HEK293 (cell line): ENCODE results near the gene USP32.
A peak's percentile ranks its signal among the peaks of the same experiment; 100 is the strongest.

ENCODE experiments used
- FEZF1 ChIP-seq: fragments of 450-650 bp; formaldehyde crosslinking; IDR thresholded peaks from 2 replicates; pipeline ENCODE4 v1.5.1; 2016; ENCODE audit warnings: missing biosample characterization, missing genetic modification characterization
- HOXC10 ChIP-seq: sonication (generic); formaldehyde crosslinking; IDR thresholded peaks from 2 replicates; pipeline ENCODE4 v1.8.1; 2023; ENCODE audit warnings: mild to moderate bottlenecking, missing genetic modification reagents
- OSR2 ChIP-seq: fragments of 450-650 bp; formaldehyde crosslinking; IDR thresholded peaks from 2 replicates; pipeline ENCODE4 v1.5.1; 2016; ENCODE audit warnings: missing biosample characterization, missing genetic modification characterization
- WT1 ChIP-seq: fragments of 450-650 bp; formaldehyde crosslinking; IDR thresholded peaks from 2 replicates; pipeline ENCODE4 v1.5.1; 2016; ENCODE audit warnings: missing biosample characterization, missing genetic modification characterization
- ZBTB48 ChIP-seq: fragments of 450-650 bp; formaldehyde crosslinking; IDR thresholded peaks from 2 replicates; pipeline ENCODE4 v1.5.1; 2016; ENCODE audit warnings: missing biosample characterization, missing genetic modification characterization
- ZEB2 ChIP-seq: fragments of 450-650 bp; formaldehyde crosslinking; IDR thresholded peaks from 2 replicates; pipeline ENCODE4 v1.5.1; 2016; ENCODE audit warnings: missing biosample characterization, missing genetic modification characterization
- ZNF157 ChIP-seq: fragments of 450-650 bp; formaldehyde crosslinking; IDR thresholded peaks from 2 replicates; pipeline ENCODE4 v1.5.1; 2016; ENCODE audit warnings: missing biosample characterization, missing genetic modification characterization
- ZNF24 ChIP-seq: fragments of 450-650 bp; formaldehyde crosslinking; IDR thresholded peaks from 2 replicates; pipeline ENCODE4 v1.5.1; 2016; ENCODE audit warnings: missing biosample characterization, missing genetic modification characterization
- ZNF335 ChIP-seq: fragments of 450-650 bp; formaldehyde crosslinking; conservative IDR thresholded peaks from 2 replicates; pipeline ENCODE4 v1.5.1; 2016; ENCODE audit warnings: missing biosample characterization, missing genetic modification characterization
- ZNF548 ChIP-seq: fragments of 450-650 bp; formaldehyde crosslinking; IDR thresholded peaks from 2 replicates; pipeline ENCODE4 v1.5.1; 2016; ENCODE audit warnings: missing biosample characterization, missing genetic modification characterization
- ZNF561 ChIP-seq: fragments of 450-650 bp; IDR thresholded peaks from 2 replicates; pipeline ENCODE4 v1.5.1; 2018; ENCODE audit warnings: missing biosample characterization, missing genetic modification characterization, borderline replicate concordance
- ZNF596 ChIP-seq: fragments of 450-650 bp; IDR thresholded peaks from 2 replicates; pipeline ENCODE4 v1.5.0; 2018; ENCODE audit warnings: missing biosample characterization, mild to moderate bottlenecking, missing genetic modification characterization, moderate library complexity
- ZNF600 ChIP-seq: fragments of 450-650 bp; formaldehyde crosslinking; IDR thresholded peaks from 2 replicates; pipeline ENCODE4 v1.5.1; 2016; ENCODE audit warnings: missing biosample characterization, missing genetic modification characterization
- ZNF624 ChIP-seq: fragments of 450-650 bp; formaldehyde crosslinking; IDR thresholded peaks from 2 replicates; pipeline ENCODE4 v1.5.1; 2017; ENCODE audit warnings: missing biosample characterization, missing genetic modification characterization
- ZNF626 ChIP-seq: fragments of 450-650 bp; sonication (Bioruptor Pico); formaldehyde crosslinking; IDR thresholded peaks from 2 replicates; pipeline ENCODE4 v1.5.1; 2018; ENCODE audit warnings: missing biosample characterization, missing genetic modification characterization, inconsistent platforms
- ZNF677 ChIP-seq: fragments of 450-650 bp; IDR thresholded peaks from 2 replicates; pipeline ENCODE4 v1.5.0; 2018; ENCODE audit warnings: missing biosample characterization, mild to moderate bottlenecking, missing genetic modification characterization, moderate library complexity
- ZNF777 ChIP-seq: fragments of 450-650 bp; formaldehyde crosslinking; IDR thresholded peaks from 2 replicates; pipeline ENCODE4 v1.5.1; 2017; ENCODE audit warnings: missing biosample characterization, missing genetic modification characterization, borderline replicate concordance
- ZNF791 ChIP-seq: fragments of 450-650 bp; formaldehyde crosslinking; IDR thresholded peaks from 2 replicates; pipeline ENCODE4 v1.5.1; 2016; ENCODE audit warnings: missing biosample characterization, missing genetic modification characterization
- ZNF792 ChIP-seq: fragments of 450-650 bp; formaldehyde crosslinking; IDR thresholded peaks from 2 replicates; pipeline ENCODE4 v1.5.1; 2016; ENCODE audit warnings: missing biosample characterization, missing genetic modification characterization
- ZNF843 ChIP-seq: fragments of 450-650 bp; formaldehyde crosslinking; IDR thresholded peaks from 2 replicates; pipeline ENCODE4 v1.5.1; 2016; ENCODE audit warnings: missing biosample characterization, missing genetic modification characterization
- TF ChIP-seq, protein P1 (sequence below): fragments of 450-650 bp; formaldehyde crosslinking; IDR thresholded peaks from 2 replicates; pipeline ENCODE4 v1.5.1; 2016; ENCODE audit warnings: missing biosample characterization, missing genetic modification characterization
- TF ChIP-seq, protein P2 (sequence below): fragments of 450-650 bp; formaldehyde crosslinking; IDR thresholded peaks from 2 replicates; pipeline ENCODE4 v1.5.1; 2017; ENCODE audit warnings: missing biosample characterization, mild to moderate bottlenecking, missing genetic modification characterization, moderate library complexity
- TF ChIP-seq, protein P3 (sequence below): fragments of 450-650 bp; formaldehyde crosslinking; IDR thresholded peaks from 2 replicates; pipeline ENCODE4 v1.5.1; 2016; ENCODE audit warnings: missing biosample characterization, missing genetic modification characterization
- TF ChIP-seq, protein P4 (sequence below): fragments of 450-650 bp; formaldehyde crosslinking; conservative IDR thresholded peaks from 2 replicates; pipeline ENCODE4 v1.5.1; 2016; ENCODE audit warnings: low read depth, missing biosample characterization, missing genetic modification characterization
- TF ChIP-seq, protein P5 (sequence below): fragments of 450-650 bp; formaldehyde crosslinking; IDR thresholded peaks from 2 replicates; pipeline ENCODE4 v1.5.1; 2017; ENCODE audit warnings: missing biosample characterization, missing genetic modification characterization
- TF ChIP-seq, protein P6 (sequence below): fragments of 450-650 bp; formaldehyde crosslinking; IDR thresholded peaks from 2 replicates; pipeline ENCODE4 v1.5.1; 2016; ENCODE audit warnings: missing biosample characterization, missing genetic modification characterization
- TF ChIP-seq, protein P7 (sequence below): IDR thresholded peaks from 2 replicates; pipeline ENCODE4 v1.6.1; 2011; ENCODE audit warnings: mild to moderate bottlenecking, low read depth, low read length, borderline replicate concordance

USP32 gene

DNA sequence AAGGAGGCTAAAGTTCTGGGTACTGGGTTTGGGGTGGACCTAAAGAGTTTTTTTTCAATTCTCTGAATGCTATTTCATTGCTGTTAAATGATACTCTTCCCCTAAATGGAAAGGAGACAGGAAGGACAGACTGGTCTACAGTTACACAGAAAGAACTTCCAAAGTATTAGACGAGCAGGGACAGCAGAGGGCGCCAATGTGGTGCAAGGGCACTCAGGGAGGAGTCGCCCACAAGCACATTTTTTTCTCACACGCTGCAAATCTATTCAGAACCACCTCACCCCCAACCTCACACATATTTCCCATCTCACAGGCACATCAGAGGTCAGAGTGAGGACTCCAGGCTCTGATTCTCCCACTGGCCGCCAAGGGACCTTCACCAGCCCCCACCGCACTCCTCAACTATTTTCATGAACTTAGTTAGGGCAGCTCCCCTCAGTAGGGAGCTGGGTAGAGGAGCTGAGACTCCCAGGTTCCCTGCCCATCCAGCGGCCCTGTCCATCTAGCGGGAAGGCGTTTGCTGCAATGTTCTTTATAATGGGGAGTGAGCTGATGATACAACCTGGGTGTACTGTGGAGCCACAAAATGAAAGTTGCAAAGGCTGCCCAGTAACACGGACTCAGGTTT is 248.9 kb downstream of the USP32 start (continued):
- no peak for TF ChIP-seq ZNF626 (tag by site-specific recombination)
- TF ChIP-seq, protein P1, sequence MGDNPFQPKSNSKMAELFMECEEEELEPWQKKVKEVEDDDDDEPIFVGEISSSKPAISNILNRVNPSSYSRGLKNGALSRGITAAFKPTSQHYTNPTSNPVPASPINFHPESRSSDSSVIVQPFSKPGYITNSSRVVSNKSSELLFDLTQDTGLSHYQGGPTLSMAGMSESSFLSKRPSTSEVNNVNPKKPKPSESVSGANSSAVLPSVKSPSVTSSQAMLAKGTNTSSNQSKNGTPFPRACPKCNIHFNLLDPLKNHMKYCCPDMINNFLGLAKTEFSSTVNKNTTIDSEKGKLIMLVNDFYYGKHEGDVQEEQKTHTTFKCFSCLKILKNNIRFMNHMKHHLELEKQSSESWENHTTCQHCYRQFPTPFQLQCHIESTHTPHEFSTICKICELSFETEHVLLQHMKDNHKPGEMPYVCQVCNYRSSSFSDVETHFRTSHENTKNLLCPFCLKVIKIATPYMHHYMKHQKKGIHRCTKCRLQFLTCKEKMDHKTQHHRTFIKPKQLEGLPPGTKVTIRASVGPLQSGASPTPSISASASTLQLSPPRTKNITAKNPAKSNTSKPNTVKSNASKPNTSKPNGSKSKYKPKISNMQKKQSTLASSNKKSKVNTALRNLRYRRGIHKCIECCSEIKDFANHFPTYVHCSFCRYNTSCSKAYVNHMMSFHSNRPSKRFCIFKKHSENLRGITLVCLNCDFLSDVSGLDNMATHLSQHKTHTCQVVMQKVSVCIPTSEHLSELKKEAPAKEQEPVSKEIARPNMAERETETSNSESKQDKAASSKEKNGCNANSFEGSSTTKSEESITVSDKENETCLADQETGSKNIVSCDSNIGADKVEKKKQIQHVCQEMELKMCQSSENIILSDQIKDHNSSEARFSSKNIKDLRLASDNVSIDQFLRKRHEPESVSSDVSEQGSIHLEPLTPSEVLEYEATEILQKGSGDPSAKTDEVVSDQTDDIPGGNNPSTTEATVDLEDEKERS (tag by site-specific recombination) = no peak
- no peak for TF ChIP-seq ZNF596 (tag by site-specific recombination)
- no peak for TF ChIP-seq ZNF624
- no peak for TF ChIP-seq ZNF777
- TF ChIP-seq ZNF24 (tag by site-specific recombination) = no peak
- TF ChIP-seq ZBTB48 = peak; percentile 73
- TF ChIP-seq, protein P2, sequence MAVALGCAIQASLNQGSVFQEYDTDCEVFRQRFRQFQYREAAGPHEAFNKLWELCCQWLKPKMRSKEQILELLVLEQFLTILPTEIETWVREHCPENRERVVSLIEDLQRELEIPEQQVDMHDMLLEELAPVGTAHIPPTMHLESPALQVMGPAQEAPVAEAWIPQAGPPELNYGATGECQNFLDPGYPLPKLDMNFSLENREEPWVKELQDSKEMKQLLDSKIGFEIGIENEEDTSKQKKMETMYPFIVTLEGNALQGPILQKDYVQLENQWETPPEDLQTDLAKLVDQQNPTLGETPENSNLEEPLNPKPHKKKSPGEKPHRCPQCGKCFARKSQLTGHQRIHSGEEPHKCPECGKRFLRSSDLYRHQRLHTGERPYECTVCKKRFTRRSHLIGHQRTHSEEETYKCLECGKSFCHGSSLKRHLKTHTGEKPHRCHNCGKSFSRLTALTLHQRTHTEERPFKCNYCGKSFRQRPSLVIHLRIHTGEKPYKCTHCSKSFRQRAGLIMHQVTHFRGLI (tag by site-specific recombination) = no peak
- peak; percentile 50; the same call in 1 of the 2 replicates for TF ChIP-seq ZNF600 (tag by site-specific recombination)
- TF ChIP-seq ZNF791 = no peak
- TF ChIP-seq ZNF843 (tag by site-specific recombination) = no peak
- TF ChIP-seq, protein P3, sequence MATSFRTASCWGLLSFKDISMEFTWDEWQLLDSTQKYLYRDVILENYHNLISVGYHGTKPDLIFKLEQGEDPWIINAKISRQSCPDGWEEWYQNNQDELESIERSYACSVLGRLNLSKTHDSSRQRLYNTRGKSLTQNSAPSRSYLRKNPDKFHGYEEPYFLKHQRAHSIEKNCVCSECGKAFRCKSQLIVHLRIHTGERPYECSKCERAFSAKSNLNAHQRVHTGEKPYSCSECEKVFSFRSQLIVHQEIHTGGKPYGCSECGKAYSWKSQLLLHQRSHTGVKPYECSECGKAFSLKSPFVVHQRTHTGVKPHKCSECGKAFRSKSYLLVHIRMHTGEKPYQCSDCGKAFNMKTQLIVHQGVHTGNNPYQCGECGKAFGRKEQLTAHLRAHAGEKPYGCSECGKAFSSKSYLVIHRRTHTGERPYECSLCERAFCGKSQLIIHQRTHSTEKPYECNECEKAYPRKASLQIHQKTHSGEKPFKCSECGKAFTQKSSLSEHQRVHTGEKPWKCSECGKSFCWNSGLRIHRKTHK (tag by site-specific recombination) = no peak
- TF ChIP-seq, protein P4, sequence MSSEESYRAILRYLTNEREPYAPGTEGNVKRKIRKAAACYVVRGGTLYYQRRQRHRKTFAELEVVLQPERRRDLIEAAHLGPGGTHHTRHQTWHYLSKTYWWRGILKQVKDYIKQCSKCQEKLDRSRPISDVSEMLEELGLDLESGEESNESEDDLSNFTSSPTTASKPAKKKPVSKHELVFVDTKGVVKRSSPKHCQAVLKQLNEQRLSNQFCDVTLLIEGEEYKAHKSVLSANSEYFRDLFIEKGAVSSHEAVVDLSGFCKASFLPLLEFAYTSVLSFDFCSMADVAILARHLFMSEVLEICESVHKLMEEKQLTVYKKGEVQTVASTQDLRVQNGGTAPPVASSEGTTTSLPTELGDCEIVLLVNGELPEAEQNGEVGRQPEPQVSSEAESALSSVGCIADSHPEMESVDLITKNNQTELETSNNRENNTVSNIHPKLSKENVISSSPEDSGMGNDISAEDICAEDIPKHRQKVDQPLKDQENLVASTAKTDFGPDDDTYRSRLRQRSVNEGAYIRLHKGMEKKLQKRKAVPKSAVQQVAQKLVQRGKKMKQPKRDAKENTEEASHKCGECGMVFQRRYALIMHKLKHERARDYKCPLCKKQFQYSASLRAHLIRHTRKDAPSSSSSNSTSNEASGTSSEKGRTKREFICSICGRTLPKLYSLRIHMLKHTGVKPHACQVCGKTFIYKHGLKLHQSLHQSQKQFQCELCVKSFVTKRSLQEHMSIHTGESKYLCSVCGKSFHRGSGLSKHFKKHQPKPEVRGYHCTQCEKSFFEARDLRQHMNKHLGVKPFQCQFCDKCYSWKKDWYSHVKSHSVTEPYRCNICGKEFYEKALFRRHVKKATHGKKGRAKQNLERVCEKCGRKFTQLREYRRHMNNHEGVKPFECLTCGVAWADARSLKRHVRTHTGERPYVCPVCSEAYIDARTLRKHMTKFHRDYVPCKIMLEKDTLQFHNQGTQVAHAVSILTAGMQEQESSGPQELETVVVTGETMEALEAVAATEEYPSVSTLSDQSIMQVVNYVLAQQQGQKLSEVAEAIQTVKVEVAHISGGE (tag by site-specific recombination) = no peak
- TF ChIP-seq, protein P5, sequence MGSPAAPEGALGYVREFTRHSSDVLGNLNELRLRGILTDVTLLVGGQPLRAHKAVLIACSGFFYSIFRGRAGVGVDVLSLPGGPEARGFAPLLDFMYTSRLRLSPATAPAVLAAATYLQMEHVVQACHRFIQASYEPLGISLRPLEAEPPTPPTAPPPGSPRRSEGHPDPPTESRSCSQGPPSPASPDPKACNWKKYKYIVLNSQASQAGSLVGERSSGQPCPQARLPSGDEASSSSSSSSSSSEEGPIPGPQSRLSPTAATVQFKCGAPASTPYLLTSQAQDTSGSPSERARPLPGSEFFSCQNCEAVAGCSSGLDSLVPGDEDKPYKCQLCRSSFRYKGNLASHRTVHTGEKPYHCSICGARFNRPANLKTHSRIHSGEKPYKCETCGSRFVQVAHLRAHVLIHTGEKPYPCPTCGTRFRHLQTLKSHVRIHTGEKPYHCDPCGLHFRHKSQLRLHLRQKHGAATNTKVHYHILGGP = no peak
- TF ChIP-seq, protein P6, sequence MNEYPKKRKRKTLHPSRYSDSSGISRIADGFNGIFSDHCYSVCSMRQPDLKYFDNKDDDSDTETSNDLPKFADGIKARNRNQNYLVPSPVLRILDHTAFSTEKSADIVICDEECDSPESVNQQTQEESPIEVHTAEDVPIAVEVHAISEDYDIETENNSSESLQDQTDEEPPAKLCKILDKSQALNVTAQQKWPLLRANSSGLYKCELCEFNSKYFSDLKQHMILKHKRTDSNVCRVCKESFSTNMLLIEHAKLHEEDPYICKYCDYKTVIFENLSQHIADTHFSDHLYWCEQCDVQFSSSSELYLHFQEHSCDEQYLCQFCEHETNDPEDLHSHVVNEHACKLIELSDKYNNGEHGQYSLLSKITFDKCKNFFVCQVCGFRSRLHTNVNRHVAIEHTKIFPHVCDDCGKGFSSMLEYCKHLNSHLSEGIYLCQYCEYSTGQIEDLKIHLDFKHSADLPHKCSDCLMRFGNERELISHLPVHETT = 0 out of 2 replicates have a peak, but pooled peaks have one; percentile 51
- TF ChIP-seq ZNF157 (tag by site-specific recombination) = no peak
- no peak for TF ChIP-seq FEZF1 (tag by site-specific recombination)
- peak; percentile 74; the same call in 1 of the 2 replicates for TF ChIP-seq ZNF335 (tag by site-specific recombination)
- TF ChIP-seq ZNF677 (tag by site-specific recombination) = no peak
- peak; percentile 40; the same call in 1 of the 2 replicates for TF ChIP-seq WT1
- TF ChIP-seq, protein P7, sequence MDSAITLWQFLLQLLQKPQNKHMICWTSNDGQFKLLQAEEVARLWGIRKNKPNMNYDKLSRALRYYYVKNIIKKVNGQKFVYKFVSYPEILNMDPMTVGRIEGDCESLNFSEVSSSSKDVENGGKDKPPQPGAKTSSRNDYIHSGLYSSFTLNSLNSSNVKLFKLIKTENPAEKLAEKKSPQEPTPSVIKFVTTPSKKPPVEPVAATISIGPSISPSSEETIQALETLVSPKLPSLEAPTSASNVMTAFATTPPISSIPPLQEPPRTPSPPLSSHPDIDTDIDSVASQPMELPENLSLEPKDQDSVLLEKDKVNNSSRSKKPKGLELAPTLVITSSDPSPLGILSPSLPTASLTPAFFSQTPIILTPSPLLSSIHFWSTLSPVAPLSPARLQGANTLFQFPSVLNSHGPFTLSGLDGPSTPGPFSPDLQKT = no peak
- peak; percentile 24; the same call in 1 of the 2 replicates for TF ChIP-seq ZEB2 (tag by site-specific recombination)
- TF ChIP-seq OSR2 (tag by site-specific recombination) = no peak
- no peak for TF ChIP-seq ZNF548
- TF ChIP-seq HOXC10 = no peak
- peak; percentile 62; the same call in 1 of the 2 replicates for TF ChIP-seq ZNF561 (tag by site-specific recombination)
- TF ChIP-seq ZNF792 (tag by site-specific recombination) = no peak
